OCI-LY3 (cell line): Measurements from ENCODE around the gene CPAMD8.

Source experiments
- H2AFZ ChIP-seq: fragments of 200-600, 300-600 bp; shearing (Covaris generic); 2 replicates; pipeline ENCODE4 v1.6.0; 2014; ENCODE audit warnings: antibody characterized with exemption, low read depth, low read length
- H3K27ac ChIP-seq: fragments of 200-600, 300-600 bp; sonication (generic); 2 replicates; pipeline ENCODE4 v1.5.1; 2014; ENCODE audit warnings: mild to moderate bottlenecking, low read length, moderate library complexity, mixed read lengths
- H3K27me3 ChIP-seq: fragments of 200-600, 300-600 bp; sonication (generic); 2 replicates; pipeline ENCODE4 v1.6.1; 2014; ENCODE audit warnings: low read depth, low read length, mixed read lengths
- H3K36me3 ChIP-seq: fragments of 200-600, 300-600 bp; sonication (generic); replicated peaks from 2 replicates; pipeline ENCODE3; 2014; ENCODE audit warnings: low read depth, low read length, mixed read lengths
- H3K4me1 ChIP-seq: fragments of 300-600, 200-600 bp; sonication (generic); 2 replicates; pipeline ENCODE4 v1.6.1; 2014; ENCODE audit warnings: low read length, mixed read lengths
- H3K4me2 ChIP-seq: fragments of 200-600, 300-600 bp; sonication (generic); 2 replicates; pipeline ENCODE4 v1.6.1; 2014; ENCODE audit warnings: low read length, mixed read lengths
- H3K4me3 ChIP-seq: fragments of 300-600, 200-600 bp; sonication (generic); 2 replicates; pipeline ENCODE4 v1.5.1; 2014; ENCODE audit warnings: antibody characterized with exemption, mild to moderate bottlenecking, low read length, moderate library complexity
- H3K79me2 ChIP-seq: fragments of 300-600, 200-600 bp; shearing (Covaris generic); 2 replicates; pipeline ENCODE4 v1.6.1; 2014; ENCODE audit warnings: mild to moderate bottlenecking, low read length, mixed read lengths
- H3K9ac ChIP-seq: fragments of 300-600, 200-600 bp; shearing (Covaris generic); 2 replicates; pipeline ENCODE4 v1.6.0; 2014; ENCODE audit warnings: mild to moderate bottlenecking, low read length, moderate library complexity
- H3K9me3 ChIP-seq: fragments of 200-600, 300-600 bp; shearing (Covaris generic); 2 replicates; pipeline ENCODE4 v1.6.1; 2014; ENCODE audit warnings: low read length, mixed read lengths; ENCODE audit not compliant: insufficient read depth
- H4K20me1 ChIP-seq: fragments of 200-600, 300-600 bp; sonication (generic); 2 replicates; pipeline ENCODE4 v1.6.1; 2016; ENCODE audit warnings: low read length, mixed read lengths; ENCODE audit not compliant: insufficient read depth
- CTCF ChIP-seq: fragments of 200-600, 300-600 bp; sonication (generic); IDR thresholded peaks from 2 replicates; pipeline ENCODE4 v1.5.1; 2014; ENCODE audit warnings: antibody characterized with exemption, low read length, low read depth
- EZH2phosphoT487 ChIP-seq: fragments of 200-600 bp; shearing (Covaris generic); IDR thresholded peaks from 2 replicates; pipeline ENCODE4 v1.6.1; 2018; ENCODE audit warnings: antibody characterized with exemption, mixed run types, low read depth

Gene CPAMD8

GRCh38 chr19:16934489-16934888 lies 92.1 kb downstream of the CPAMD8 start:
- Histone ChIP-seq H3K36me3 (no peaks in the 10 kb centered on the region), H2AFZ (no peak overlapping the region), H3K9me3 (peaks cover 24% of the 10 kb centered on the region), H3K79me2 (no peaks in the 10 kb centered on the region), H3K4me3 (no peak overlapping the region), H3K27me3 (peaks cover 10% of the 10 kb centered on the region; the same call in 1 of the 2 replicates), H3K4me2 (no peak overlapping the region), H3K27ac (no peak overlapping the region), H3K4me1 (no peaks in the 10 kb centered on the region), H3K9ac (no peak overlapping the region), H4K20me1 (no peaks in the 10 kb centered on the region)
- TF ChIP-seq EZH2phosphoT487 (no peak), CTCF (no peak)

DNA sequence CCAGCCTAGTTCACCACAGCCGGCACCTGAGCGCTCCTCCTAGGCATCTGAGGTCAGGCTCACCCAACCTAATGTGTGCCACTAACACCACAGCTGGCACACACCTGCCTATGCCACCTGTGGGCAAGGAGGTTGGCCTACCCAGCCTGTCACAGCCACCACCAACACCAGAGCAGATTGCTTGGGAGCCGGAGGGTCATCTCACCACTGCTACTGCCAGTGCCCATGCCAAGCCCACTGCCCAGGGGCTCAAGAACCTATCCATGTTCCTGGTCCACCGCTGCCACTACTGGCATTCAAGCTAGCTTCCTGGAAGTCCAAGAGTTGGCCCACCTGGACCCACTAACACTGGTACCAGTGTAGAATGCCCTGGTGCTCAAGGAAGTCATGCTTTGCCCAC lies 95.3 kb downstream of the CPAMD8 start:
- no peaks in the 10 kb centered on the region for H4K20me1 ChIP-seq
- TF ChIP-seq EZH2phosphoT487 (no peak), CTCF (no peak)
- H2AFZ ChIP-seq: no peak overlapping the region
- peaks cover 10% of the 10 kb centered on the region; the same call in 1 of the 2 replicates for H3K27me3 ChIP-seq
- H3K4me3 ChIP-seq: no peak overlapping the region
- no peaks in the 10 kb centered on the region for H3K4me1 ChIP-seq
- H3K9me3 ChIP-seq: peaks cover 24% of the 10 kb centered on the region
- H3K36me3 ChIP-seq: no peaks in the 10 kb centered on the region
- no peak overlapping the region for H3K4me2 ChIP-seq
- no peak overlapping the region for H3K9ac ChIP-seq
- H3K27ac ChIP-seq: no peak overlapping the region
- H3K79me2 ChIP-seq: no peaks in the 10 kb centered on the region

DNA sequence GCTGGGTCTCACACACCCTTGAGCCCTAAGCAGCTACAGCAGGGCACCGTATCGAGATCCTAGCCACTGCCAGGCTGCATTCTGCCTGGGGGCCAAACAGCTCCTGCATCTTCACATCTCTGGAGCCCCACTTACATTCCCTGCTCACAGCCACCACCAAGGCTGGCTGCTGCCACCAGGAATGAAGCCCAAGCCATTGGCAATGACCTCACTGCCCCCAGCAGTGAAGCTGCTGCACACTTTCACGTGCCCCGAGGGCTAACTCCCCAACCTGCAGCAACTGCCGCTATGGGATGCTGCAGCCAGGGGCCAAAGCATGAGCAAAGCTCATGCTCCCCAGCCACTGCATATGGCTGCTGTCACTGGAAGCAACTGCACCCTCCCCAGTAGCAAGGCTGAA lies 95.9 kb downstream of the CPAMD8 start:
- Histone ChIP-seq H2AFZ (no peak overlapping the region), H3K27ac (no peak overlapping the region)

GRCh38 chr19:16928916-16929315 lies 97.7 kb downstream of the CPAMD8 start:
- TF ChIP-seq CTCF (no peak), EZH2phosphoT487 (no peak)
- Histone ChIP-seq H3K9ac (no peak overlapping the region), H3K36me3 (no peaks in the 10 kb centered on the region), H4K20me1 (no peaks in the 10 kb centered on the region), H2AFZ (no peak overlapping the region), H3K4me1 (no peaks in the 10 kb centered on the region), H3K4me3 (no peak overlapping the region), H3K79me2 (no peaks in the 10 kb centered on the region), H3K4me2 (no peak overlapping the region), H3K27me3 (peaks cover 10% of the 10 kb centered on the region; the same call in 1 of the 2 replicates), H3K9me3 (peaks cover 7% of the 10 kb centered on the region), H3K27ac (no peak overlapping the region)

More for the DNA sequence above, 95.9 kb downstream of the CPAMD8 start:
- Histone ChIP-seq H3K4me2 (no peak overlapping the region), H3K9ac (no peak overlapping the region), H3K9me3 (peaks cover 23% of the 10 kb centered on the region), H4K20me1 (no peaks in the 10 kb centered on the region), H3K4me3 (no peak overlapping the region), H3K79me2 (no peaks in the 10 kb centered on the region), H3K27me3 (peaks cover 10% of the 10 kb centered on the region; the same call in 1 of the 2 replicates), H3K4me1 (no peaks in the 10 kb centered on the region), H3K36me3 (no peaks in the 10 kb centered on the region)
- TF ChIP-seq CTCF (no peak), EZH2phosphoT487 (no peak)
